ENCODE measurements around the gene PHACTR2.

DNA sequence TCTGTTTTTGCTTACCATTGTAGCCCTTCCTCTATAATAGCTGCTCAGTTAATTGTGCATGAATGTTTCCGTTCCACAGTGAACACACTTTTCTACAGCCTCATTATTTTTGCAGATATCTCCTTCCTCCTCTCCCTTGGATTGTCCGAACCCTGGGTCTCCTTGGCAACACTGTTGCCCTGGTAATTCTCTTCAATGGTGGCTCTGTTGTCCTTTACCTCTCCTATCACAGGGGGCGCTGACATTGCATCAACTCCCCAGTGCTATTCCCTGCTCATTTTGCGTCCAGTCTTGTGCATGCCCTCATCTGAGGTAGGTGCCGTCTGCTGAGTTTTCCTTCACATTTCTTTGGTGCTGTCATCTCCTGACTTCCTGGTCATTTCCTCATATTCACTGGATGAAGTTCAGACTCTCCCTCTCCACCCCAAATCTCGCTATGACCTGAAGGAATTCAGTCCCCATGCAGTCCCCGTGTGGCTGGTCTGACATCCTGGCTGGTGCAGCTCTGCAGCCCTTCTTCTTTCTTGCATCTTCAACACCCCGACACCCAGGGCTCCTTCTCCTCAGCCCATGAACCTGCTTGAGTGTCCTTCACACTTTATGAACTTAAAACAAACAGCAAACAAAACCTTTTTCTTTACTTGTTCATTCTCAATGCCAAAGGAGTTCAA is 21.1 kb downstream of the PHACTR2 start:
- TF ChIP-seq, protein P1, sequence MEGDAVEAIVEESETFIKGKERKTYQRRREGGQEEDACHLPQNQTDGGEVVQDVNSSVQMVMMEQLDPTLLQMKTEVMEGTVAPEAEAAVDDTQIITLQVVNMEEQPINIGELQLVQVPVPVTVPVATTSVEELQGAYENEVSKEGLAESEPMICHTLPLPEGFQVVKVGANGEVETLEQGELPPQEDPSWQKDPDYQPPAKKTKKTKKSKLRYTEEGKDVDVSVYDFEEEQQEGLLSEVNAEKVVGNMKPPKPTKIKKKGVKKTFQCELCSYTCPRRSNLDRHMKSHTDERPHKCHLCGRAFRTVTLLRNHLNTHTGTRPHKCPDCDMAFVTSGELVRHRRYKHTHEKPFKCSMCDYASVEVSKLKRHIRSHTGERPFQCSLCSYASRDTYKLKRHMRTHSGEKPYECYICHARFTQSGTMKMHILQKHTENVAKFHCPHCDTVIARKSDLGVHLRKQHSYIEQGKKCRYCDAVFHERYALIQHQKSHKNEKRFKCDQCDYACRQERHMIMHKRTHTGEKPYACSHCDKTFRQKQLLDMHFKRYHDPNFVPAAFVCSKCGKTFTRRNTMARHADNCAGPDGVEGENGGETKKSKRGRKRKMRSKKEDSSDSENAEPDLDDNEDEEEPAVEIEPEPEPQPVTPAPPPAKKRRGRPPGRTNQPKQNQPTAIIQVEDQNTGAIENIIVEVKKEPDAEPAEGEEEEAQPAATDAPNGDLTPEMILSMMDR (IDR thresholded peaks at IDR 0.05): no peak
- TF ChIP-seq EP300 (IDR thresholded peaks at IDR 0.05): no peak
- no peak for TF ChIP-seq POLR2A (IDR thresholded peaks at IDR 0.05)

Measured in ovary (tissue), 3 donors.